ENCODE data around the gene SLC52A1.
A peak's percentile ranks its signal among the peaks of the same experiment; 100 is the strongest.
"Not testable (repeated sequence)": the region's sequence is repeated elsewhere in the genome, so short reads cannot be mapped to it uniquely, and the experiment has no call there.

SLC52A1 gene

DNA sequence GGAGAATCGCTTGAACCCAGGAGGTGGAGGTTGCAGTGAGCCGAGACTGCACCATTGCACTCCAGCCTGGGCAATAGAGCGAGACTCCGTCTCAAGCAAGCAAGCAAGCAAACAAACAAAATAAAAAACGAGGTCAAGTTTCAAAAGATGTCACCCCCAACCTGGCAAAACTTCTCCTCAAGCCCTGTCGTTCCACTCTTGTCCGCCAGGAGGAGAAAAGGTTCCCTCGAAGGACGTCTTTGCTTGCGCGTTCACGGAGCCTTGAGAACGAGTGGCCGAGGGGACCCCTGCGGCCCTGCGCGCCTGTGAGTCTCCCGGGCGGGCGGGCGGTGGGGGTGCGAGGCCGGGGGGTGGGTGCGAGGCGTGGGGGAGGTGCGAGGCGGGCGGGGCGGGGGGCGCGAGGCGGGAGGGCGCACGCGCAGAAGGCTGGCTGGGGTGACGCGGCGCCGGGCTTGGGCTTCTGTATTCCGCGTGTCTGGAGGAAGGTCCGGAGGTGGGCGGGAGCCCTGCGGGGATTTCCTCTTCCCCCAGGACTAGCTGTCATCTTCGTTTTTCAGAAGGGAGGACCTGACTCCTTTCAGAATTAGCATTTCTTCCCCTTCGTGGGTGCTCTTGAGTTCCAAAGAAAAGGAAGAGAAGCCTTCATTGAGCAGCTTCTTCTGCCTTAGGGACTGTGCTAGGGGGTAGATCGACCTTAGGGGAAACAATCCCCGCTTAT, 3.7 kb downstream of the SLC52A1 start:
- DNase-seq (ENCODE audit: low read depth), result peak; percentile 80

DNA sequence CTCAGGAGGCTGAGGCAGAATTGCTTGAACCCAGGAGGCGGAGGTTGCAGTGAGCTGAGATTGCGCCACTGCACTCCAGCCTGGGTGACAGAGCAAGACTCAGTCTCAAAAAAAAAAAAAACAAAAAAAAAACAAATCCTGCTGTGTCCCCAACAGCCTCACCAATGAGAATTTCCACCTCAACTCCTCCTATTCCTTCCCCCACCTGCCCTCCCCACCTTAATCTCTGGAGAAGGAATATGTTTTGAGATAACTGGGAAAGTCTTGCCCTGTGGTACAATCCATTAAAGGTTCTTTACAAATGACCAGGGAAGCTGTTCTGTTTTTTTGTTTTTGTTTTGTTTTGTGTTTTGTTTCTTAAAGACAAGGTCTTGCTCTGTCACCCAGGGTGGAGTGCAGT, 5.1 kb downstream of the SLC52A1 start:
- not testable (repeated sequence) for DNase-seq (ENCODE audit: low read depth)

GRCh38 chr17:5027916-5028315, 7.3 kb downstream of the SLC52A1 start:
- DNase-seq (ENCODE audit: low read depth), result no peak

DNA sequence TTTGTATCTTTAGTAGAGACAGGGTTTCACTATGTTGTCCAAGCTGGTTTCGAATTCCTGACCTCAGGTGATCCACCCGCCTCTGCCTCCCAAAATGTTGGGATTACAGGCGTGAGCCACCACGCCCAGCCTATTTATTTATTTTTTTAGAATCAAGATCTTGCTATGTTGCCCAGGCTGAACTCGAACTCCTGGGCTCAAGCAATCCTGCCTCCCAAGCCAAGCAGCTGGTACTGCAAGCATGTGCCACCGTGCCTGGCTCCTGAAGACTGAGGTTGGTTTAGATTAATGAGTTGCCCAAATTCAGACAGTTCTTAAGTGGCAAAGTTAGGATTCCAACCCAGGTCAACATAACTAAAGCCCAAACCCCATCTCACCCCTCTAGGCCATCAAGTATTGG, 7.9 kb downstream of the SLC52A1 start:
- DNase-seq (ENCODE audit: low read depth), result no peak

- DNase-seq (ENCODE audit: low read depth), result no peak
Observed at GRCh38 chr17:5024604-5025003, 10.6 kb downstream of the SLC52A1 start.

DNA sequence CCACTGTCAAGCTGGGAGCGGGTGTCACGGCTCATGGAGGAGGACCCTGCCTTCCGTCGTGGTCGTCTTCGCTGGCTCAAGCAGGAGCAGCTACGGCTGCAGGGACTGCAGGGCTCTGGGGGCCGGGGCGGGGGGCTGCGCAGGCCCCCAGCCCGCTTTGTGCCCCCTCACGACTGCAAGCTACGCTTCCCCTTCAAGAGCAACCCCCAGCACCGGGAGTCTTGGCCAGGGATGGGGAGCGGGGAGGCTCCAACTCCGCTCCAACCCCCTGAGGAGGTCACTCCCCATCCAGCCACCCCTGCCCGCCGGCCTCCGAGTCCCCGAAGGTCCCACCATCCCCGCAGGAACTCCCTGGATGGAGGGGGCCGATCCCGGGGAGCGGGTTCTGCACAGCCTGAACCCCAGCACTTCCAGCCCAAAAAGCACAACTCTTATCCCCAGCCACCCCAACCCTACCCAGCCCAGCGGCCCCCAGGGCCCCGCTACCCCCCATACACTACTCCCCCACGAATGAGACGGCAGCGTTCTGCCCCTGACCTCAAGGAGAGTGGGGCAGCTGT, 11.6 kb downstream of the SLC52A1 start:
- DNase-seq (ENCODE audit: low read depth), result no peak

- no peak for DNase-seq (ENCODE audit: low read depth)
Observed at GRCh38 chr17:5022171-5022711, 13.0 kb downstream of the SLC52A1 start.

GRCh38 chr17:5020502-5021023, 14.7 kb downstream of the SLC52A1 start:
- no peak for DNase-seq (ENCODE audit: low read depth)

GRCh38 chr17:5019475-5019956, 15.7 kb downstream of the SLC52A1 start:
- DNase-seq (ENCODE audit: low read depth), result peak; percentile 30

- DNase-seq (ENCODE audit: low read depth), result no peak
Observed at GRCh38 chr17:5014357-5014756, 20.9 kb downstream of the SLC52A1 start.

DNA sequence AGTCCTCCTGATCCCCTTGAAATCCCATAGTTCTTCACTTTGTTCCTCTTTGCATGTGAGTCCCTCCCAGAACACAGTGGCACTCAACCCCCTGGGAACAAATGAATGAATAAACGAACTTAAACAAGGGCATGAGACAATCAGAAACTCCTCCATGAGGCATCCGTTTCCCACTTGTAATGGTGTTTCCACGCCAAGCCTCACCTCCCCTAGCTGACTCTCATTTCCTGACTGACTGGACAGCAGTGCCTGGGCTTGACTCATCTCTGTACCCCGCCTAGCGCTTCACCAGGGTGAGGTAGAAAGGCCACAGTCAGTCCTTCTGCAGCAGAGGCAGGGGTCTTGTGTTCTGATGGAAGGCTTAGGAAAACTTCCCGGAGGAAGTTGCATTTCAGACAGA, 23.3 kb downstream of the SLC52A1 start:
- DNase-seq (ENCODE audit: low read depth), result no peak

GRCh38 chr17:5003214-5003867, 31.9 kb downstream of the SLC52A1 start:
- no peak for DNase-seq (ENCODE audit: low read depth)

GRCh38 chr17:5002121-5002788, 33.0 kb downstream of the SLC52A1 start:
- DNase-seq (ENCODE audit: low read depth), result no peak

GRCh38 chr17:5000237-5000639, 35.0 kb downstream of the SLC52A1 start:
- DNase-seq (ENCODE audit: low read depth), result no peak

DNA sequence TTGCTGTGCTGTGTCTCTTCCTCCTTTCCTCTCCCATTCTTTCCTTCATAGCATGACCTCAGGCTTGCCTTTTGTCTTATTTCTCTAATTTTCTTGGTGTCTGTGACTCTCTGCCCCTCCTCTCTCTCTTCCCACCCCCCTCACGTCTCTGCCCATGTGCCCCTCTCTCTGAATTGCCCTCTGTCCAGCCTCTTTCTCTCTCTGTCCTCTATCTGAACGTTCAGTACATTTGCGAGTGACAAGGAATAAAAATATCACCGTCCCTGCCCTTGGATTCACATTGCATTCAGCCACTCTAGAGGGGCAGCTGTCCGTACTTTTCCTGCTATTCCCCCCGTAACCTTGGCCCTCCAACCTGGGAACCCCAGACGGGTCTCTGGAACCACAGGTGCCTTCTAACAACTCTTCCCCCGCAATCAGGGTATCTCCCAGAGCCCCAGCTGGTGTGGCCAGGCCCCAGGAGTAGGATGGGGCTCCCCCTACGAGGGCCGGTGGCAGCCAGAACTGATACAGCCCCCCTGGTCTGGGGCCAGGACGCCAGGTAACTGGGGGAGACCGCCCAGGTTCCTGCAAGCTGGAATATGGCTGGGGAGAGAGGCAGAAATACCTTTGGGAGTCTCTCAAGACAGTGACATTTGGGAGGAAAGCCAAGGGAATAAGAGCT, 35.7 kb downstream of the SLC52A1 start:
- DNase-seq (ENCODE audit: low read depth), result no peak

DNA sequence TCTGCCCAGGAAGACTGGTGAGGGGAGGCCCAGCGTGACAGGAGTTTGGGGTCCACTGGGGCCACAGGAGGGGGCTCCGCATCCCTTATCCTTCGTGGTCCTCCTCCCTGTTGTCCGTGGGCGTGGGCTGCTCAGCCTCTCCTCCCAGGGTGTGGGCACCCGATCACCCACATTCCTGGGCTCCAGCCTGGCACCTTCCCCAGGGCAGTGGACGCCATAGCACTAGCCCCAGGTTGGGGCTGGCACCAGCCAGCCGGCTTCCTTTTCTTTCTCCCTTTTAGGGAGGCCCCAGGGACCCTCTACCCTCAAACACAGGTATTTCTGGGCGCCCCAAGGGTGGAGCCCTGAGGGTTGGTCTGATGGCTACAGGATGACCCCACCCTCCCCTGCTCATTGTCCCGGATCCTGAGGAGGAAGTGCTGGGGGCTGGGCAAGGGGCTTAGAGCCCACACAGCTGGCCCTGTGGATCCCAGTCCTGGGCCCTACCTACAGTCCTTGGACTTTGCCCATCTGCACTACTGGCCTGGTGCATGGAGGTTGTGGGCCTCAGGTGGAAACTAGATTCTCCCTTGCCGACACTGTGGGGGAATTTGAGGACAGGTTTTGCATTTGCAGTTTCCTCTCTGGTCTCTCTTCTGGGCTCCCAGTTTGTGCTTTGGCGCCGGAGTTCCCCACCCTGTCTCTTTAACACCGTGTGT, 36.3 kb downstream of the SLC52A1 start:
- DNase-seq (ENCODE audit: low read depth), result no peak

- DNase-seq (ENCODE audit: low read depth), result no peak
Observed at GRCh38 chr17:4998027-4998731, 37.0 kb downstream of the SLC52A1 start.

DNA sequence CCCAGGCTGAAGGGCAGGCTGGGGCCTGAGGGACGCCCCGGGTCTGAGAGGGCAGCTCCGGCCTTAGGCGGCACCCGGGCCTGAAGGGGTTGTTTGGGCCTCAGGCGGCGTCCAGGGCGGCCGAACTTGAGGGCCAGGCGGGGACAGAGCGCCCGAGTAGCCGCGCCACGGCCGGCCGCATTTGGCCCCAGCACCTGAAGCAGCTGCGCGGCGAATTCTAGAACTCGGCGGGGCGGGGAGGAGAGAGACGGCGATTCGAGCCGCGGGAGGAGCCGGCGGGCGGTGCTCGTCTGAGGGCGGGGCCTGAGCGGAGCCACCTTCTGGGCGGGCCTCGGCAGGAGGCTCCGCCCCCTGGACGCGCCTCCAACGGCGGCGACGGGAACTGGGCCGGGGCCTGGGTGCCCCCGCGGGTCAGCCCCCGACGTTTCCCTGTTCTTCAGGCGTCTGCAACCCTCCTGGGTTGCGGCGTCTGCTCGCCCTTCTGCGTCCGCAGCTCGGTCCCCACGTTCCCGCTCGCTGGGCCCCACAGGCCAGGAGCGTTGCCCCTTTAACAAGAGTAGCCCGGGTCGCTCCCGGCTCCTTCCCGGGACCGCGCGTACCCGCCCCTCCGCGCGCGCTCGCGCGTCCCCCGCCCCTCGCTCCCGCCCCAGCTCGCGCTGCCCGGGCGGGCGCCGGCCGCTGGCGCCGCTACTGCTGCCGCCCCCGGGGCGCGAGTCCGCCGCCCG, 37.8 kb downstream of the SLC52A1 start, which contains the start of the genes INCA1 and KIF1C:
INCA1 (minus strand) TSS at position 221 of the 725 bp plus-strand sequence. CDS start 3,085 bp downstream, outside the sequence.
KIF1C (plus strand) TSS at position 649 of the 725 bp plus-strand sequence. CDS start 2,297 bp downstream, outside the sequence.
- DNase-seq (ENCODE audit: low read depth), result peak; percentile 86

DNA sequence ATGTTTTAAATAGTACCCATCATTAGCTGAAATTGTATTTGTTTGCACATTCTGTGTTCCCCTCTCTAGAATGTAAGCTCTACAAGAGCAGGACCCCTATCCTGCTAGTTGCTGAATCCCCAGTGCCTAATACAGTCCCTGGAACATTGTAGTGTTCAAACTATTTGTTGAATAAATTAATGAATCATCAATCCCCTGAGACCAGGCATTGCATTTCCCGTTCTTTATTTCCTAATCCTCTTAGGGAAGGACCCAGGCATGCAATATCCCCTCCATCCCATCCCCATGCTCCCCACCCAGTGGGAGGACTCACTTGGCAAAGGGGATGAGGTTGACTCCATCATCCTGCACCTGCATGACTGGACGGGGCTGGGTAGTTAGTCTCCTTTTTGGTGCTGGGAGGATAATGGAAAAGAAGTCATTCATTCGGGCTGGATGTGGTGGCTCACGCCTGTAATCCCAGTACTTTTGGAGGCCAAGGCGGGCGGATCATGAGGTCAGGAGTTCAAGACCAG, 41.1 kb downstream of the SLC52A1 start:
- no peak for DNase-seq (ENCODE audit: low read depth)

Data from activated T-cell treated with anti-CD3 and anti-CD28 coated beads for 1 hour (primary cell).